ENCODE measurements around the gene SPAG7. TPM values are rescaled to one million over a fixed set of nuclear protein-coding genes. Genes with fewer than 3 reads are reported as not detected.

SPAG7 gene
- total and polyA plus RNA-seq, 3 donors from 2014 or later = 54.9 to 79.5 (median 66.1) TPM

GRCh38 chr17:4944554-4945175 lies 23.0 kb downstream of the SPAG7 start:
- Histone ChIP-seq H3K36me3 (ENCODE audit: low read depth, missing control alignments) (no peaks in the 10 kb centered on the region), H3K27ac (peak overlapping the region in 1 of 2 donors; percentile 44), H3K4me3 (no peak overlapping the region), H3K4me1 (peaks cover 23% of the 10 kb centered on the region), H3K27me3 (no peaks in the 10 kb centered on the region), H3K9me3 (no peaks in the 10 kb centered on the region)
- intact Hi-C loops (cut with DNase I; ENCODE audit: low total_unique reads) = no loop called here
- no peak for TF ChIP-seq CTCF (IDR thresholded peaks at IDR 0.05)
- no peak for TF ChIP-seq POLR2A (IDR thresholded peaks at IDR 0.05)
- no peak for DNase-seq
- 62 to 70% methylated on average over 8 of the region's 8 CpGs for WGBS, 2 donors

GRCh38 chr17:4944163-4944553 lies 23.5 kb downstream of the SPAG7 start:
- intact Hi-C loops (cut with DNase I; ENCODE audit: low total_unique reads) = no loop called here
- no peak overlapping the region for H3K27ac ChIP-seq
- no peak for DNase-seq
- H3K4me3 ChIP-seq = no peak overlapping the region
- H3K4me1 ChIP-seq = peaks cover 25% of the 10 kb centered on the region
- no peaks in the 10 kb centered on the region for H3K27me3 ChIP-seq
- no peaks in the 10 kb centered on the region for H3K9me3 ChIP-seq
- WGBS, 2 donors = 44 to 49% methylated on average over 3 of the region's 3 CpGs
- TF ChIP-seq CTCF (IDR thresholded peaks at IDR 0.05) (no peak), POLR2A (IDR thresholded peaks at IDR 0.05) (no peak)
- H3K36me3 ChIP-seq (ENCODE audit: low read depth, missing control alignments) = no peaks in the 10 kb centered on the region

GRCh38 chr17:4942760-4943508 lies 24.7 kb downstream of the SPAG7 start:
- no peak for DNase-seq
- H3K9me3 ChIP-seq = no peaks in the 10 kb centered on the region
- WGBS, 2 donors = 77% methylated on average over 11 to 13 of the region's 13 CpGs
- H3K4me3 ChIP-seq = no peak overlapping the region
- no peak for TF ChIP-seq POLR2A (IDR thresholded peaks at IDR 0.05)
- no peak for TF ChIP-seq CTCF (IDR thresholded peaks at IDR 0.05)
- no peaks in the 10 kb centered on the region for H3K27me3 ChIP-seq
- H3K27ac ChIP-seq = no peak overlapping the region
- H3K4me1 ChIP-seq = peaks cover 34% of the 10 kb centered on the region
- intact Hi-C loops (cut with DNase I; ENCODE audit: low total_unique reads) = no loop called here
- no peaks in the 10 kb centered on the region for H3K36me3 ChIP-seq (ENCODE audit: low read depth, missing control alignments)

- Histone ChIP-seq H3K36me3 (ENCODE audit: low read depth, missing control alignments) (no peaks in the 10 kb centered on the region), H3K4me3 (peak overlapping the region; percentile 69), H3K4me1 (peaks cover 25% of the 10 kb centered on the region), H3K9me3 (no peaks in the 10 kb centered on the region), H3K27me3 (no peaks in the 10 kb centered on the region), H3K27ac (peak overlapping the region in 1 of 2 donors; percentile 97)
- no peak for DNase-seq
- 23 to 29% methylated on average over 4 of the region's 4 CpGs for WGBS, 2 donors
- TF ChIP-seq CTCF (IDR thresholded peaks at IDR 0.05) = no peak
- TF ChIP-seq POLR2A (IDR thresholded peaks at IDR 0.05) = no peak
- intact Hi-C loops (cut with DNase I; ENCODE audit: low total_unique reads) = no loop called here
Observed at GRCh38 chr17:4941319-4941610, 26.4 kb downstream of the SPAG7 start.
